CD4-positive, alpha-beta T cell treated with Interleukin-6 at 100 ng/mL for 8 hours (primary cell): Measurements from ENCODE around the gene CYP26A1.
"Not testable (repeated sequence)": the region's sequence is repeated elsewhere in the genome, so short reads cannot be mapped to it uniquely, and the experiment has no call there.

Experiments
- DNase-seq: peaks from one replicate; pipeline ENCODE4 v3.0.0-alpha.2; 2020; ENCODE audit warnings: mixed read lengths, low spot score

CYP26A1 gene

GRCh38 chr10:93080350-93081046, 6.8 kb downstream of the CYP26A1 start:
- DNase-seq, result peak; percentile 38

DNA sequence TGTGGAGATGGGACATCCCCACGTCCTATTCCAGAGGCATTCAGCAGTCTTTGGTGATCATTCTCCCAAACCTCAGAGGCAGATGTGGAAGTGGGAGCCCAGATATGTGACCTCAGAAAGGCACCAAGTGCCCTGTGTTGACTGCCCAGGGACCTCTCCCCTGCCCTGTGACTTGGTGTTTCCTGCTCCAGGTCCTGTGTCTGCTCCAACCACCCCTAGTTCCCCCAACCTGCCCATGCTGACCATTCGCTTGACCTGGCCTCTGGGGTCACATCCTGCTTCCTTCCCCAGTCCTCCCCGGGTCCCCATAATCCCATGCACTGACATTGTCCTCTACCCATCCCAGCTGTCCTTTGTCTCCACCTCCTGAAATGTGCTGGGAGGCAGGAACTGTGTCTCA, 7.6 kb downstream of the CYP26A1 start:
- DNase-seq, result no peak

DNA sequence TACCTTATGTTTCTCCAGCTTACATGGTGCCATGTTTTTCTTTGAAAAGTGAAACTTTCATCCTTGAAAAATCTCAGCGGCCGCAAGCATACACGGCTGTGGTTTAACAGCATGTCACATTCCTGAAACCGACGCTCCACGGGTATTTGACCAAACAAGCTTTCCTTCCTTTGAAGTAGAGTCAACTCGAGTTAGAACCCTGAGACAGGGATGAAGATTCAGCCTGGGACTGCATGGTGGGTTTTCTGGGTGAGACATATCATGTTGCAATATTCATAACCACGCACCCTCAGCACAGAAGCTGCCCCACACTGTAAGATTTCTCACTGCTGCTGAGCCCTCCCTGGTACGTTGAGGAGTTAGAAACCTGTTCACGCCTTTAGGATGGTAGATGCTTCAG, 8.1 kb downstream of the CYP26A1 start:
- no peak for DNase-seq

DNA sequence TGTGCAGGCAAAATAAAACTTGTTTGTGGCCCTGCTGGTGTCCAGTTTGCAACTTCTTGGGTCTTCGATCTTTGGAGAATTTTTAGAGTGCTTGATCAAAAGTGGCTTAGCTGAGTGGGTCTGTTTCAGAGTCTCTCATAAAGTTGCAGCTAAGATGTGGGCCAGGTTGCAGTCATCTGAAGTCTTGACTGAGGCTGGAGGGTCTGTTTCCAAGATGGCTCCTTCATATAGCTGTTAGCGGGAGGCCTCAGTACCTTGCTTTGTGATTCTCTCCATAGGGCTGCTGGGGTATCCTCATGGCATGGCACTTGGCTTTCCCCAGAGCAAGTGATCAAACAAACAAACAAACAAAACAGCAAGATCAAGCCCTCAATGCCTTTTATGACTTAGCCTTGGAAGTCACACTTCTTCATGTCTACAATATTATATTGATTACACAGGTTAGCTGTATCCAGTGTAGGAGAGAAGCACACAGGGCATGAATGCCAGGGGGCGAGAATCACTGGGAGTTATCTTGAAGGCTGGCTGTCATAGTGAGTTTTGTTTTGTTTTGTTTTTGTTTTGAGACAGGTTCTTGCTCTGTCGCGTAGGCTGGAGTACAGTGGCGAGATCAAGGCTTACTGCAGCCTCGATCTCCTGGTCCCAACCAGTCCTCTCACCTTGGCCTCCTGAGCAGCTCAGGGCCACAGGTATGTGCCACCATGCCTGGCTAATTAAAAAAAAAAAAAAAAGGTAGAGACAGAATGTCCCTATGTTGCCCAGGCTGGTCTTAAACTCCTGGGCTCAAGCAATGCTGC, 10.2 kb downstream of the CYP26A1 start:
- no peak for DNase-seq

- no peak for DNase-seq
Measured at GRCh38 chr10:93085272-93085859, 11.7 kb downstream of the CYP26A1 start.

- DNase-seq, result no peak
Measured at GRCh38 chr10:93086289-93086688, 12.6 kb downstream of the CYP26A1 start.

DNA sequence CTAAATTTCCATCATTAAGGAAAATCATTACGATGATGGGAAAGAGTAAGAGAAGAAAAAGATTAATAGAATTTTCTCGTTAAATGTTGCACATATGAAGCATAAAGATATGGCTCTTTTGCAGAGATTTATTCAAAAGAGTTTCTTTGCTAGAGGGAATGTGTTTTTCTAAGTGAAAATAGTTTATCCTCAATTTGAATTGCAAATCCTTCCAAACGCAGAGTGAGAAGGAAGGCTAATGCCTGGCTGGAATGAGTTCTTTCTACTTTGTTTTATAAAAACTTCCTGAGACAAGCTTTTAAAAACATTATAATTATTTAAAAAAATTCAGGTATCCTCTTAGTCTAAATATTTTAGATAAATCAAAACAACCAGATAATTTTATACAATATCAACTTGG, 14.2 kb downstream of the CYP26A1 start:
- no peak for DNase-seq

GRCh38 chr10:93088466-93088865, 14.8 kb downstream of the CYP26A1 start:
- DNase-seq, result no peak

- DNase-seq, result no peak
Measured at GRCh38 chr10:93090619-93091018, 16.9 kb downstream of the CYP26A1 start.

DNA sequence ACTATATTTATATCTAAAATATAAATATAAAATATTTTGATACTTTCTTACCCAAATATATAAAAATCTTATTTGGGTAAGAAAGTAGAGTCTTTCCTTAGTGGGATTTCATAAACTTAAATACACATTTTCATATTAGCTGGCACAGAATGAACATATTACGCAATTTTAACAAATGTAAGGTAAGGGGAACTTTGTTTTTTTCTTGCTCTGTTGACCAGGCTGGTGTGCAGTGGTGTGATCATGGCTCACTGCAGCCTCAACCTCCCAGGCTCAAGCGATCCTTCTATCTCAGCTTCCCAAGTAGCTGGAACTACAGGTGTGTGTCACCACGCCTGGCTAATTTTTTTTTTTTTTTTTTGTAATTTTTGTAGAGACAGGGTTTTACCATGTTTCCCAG, 18.3 kb downstream of the CYP26A1 start:
- DNase-seq, result no peak

DNA sequence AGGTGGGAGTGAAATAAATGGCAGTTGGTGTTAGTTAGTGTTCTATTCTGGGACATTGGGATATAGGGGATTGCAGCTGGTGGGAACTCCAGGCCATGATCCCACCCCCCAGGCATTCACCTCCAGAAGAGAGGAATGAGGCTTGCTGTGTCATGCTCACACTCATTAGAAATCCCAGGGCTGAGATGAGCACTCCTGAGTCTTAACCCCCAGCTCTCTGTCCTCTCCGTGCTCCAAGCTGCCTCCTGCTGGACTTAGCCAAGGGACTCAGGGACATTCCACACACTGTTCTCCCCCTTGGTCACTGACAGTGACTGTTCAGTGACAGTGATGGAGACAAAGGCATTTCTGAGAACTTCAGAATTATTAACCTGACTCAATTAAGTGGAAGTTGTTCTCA, 21.5 kb downstream of the CYP26A1 start:
- no peak for DNase-seq

- DNase-seq, result no peak
Measured at GRCh38 chr10:93096901-93097300, 23.2 kb downstream of the CYP26A1 start.

DNA sequence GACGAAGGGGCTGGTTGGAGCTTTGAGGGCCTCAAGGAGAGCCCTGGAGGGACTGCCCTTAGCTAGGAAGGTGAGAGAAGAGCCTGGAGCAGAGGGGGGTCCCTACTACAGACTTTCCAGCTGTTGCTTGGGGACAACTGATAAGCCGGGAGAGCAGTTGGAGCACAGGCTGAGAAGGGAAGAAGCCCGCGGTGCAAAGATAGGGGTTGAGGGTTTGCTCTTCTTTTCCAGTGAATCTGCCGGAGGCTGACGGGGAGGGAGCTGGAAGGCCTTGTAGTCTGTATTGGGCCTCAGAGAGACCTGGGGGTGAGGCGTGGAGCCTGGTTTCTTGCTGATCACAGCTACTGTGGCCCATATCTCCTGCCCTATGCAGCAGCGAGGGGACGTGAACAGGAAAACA, 23.7 kb downstream of the CYP26A1 start:
- no peak for DNase-seq

DNA sequence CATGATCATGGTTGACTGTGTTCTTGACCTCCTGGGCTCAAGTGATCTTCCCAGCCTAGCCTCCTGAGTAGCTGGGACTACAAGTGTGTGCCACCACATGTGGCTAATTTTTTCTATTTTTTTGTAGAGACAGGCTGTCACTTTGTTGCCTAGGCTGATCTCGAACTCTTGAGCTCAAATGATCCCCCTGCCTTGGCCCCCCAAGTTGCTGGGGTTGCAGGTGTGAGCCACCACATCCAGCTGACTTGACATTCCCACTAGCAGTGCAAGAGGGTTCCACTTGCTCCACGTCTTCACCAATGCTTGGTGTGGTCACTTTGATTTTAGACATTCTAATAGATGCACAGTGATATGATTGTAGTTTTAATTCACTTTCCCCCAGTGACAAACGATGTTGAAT, 25.1 kb downstream of the CYP26A1 start:
- no peak for DNase-seq

DNA sequence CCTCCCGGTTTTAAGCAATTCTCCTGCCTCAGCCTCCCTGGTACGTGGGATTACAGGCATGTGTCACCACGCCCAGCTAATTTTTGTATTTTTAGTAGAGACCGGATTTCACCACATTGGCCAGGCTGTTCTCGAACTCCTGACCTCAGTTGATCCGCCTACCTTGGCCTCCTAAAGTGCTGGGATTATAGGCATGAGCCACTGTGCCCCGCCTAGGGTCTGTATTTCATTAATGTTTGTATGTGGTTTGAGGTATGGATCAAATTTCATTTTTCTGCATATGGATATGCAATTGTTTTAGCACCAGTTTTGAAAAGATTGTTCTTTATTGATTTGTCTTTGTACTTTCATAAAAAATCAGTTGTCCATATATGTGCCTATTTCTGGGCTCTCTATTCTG, 26.0 kb downstream of the CYP26A1 start:
- DNase-seq, result no peak

GRCh38 chr10:93101148-93101547, 27.5 kb downstream of the CYP26A1 start:
- DNase-seq, result not testable (repeated sequence)

DNA sequence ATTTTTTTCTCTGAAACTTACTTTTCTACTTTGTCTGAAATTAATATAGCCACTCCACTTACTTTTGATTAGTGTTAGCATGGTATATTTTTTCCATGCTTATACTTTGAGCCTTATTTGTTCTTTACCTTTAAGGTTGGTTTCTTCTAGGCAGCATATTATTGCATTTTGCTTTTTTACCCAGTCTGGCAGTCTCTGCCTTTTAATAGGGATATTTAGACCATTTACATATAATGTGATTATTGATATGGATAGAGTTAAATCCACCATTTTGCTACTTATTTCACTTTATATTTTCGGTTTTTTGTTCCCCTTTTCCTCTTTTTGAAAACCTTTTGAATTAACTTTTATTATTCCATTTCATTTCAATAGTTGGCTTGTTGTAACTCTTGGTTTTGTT, 30.3 kb downstream of the CYP26A1 start:
- no peak for DNase-seq

GRCh38 chr10:93106631-93107072, 33.0 kb downstream of the CYP26A1 start:
- no peak for DNase-seq

- DNase-seq, result no peak
Measured at GRCh38 chr10:93110472-93111146, 36.9 kb downstream of the CYP26A1 start.

- DNase-seq, result no peak
Measured at GRCh38 chr10:93113042-93113441, 39.3 kb downstream of the CYP26A1 start.

DNA sequence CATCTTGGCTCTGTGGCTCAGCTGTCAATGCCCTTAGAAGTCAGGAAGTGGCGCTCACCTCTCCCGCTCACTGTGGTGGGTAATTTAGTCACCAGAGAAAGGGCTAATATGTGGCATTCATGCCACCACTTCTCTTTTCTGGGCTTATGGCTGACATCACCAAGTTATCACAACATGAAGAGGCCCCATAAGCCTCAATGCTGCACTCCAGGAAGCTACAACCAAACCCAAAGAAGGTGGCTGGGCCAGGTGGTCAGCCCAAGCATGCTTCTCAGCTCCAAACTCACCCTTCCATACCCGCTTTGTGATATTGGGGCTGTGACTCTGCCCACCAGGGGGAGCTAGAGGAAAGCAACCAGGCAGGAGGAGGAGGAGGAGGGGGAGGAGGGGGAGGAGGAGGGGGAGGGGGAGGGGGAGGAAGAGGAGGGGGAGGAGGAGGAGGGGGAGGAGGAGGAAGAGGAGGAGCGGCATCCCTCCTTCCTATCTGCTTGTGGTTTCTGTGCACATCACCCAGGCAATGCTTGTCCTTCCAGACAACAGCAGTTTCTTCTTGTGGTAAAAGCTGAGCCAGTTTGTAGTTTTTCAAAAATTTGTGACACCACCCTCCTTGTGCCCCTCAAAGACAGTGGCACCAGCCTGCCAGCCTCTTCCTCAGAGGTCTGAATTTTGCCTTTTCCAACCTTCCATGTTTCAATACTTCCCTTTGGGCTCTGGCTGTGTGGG, 42.1 kb downstream of the CYP26A1 start:
- DNase-seq, result peak; percentile 74

DNA sequence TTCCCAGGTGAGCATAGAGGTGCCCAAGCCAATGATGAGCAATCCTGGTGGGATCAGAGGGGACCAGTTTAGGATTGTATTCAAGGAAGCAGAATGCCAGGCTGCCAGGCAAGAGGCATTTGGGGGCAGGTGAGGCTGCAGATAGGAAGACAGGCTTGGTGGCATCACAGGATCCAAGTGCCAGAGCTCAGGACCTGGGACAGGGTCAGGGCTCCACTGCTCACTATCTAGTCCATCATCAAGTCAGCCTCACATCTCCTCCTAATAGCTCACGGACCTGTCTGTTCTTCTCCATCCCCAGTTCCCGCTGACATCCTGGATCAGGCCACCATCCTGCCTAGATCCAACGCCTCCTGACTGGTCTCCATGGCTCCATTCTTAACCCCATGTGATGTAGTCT, 47.6 kb downstream of the CYP26A1 start:
- DNase-seq, result no peak
